ENCODE data around the gene EXOSC9.

Gene EXOSC9

GRCh38 chr4:121824950-121825349 lies 23.8 kb downstream of the EXOSC9 start:
- no peak for DNase-seq (ENCODE audit: low read depth)

DNA sequence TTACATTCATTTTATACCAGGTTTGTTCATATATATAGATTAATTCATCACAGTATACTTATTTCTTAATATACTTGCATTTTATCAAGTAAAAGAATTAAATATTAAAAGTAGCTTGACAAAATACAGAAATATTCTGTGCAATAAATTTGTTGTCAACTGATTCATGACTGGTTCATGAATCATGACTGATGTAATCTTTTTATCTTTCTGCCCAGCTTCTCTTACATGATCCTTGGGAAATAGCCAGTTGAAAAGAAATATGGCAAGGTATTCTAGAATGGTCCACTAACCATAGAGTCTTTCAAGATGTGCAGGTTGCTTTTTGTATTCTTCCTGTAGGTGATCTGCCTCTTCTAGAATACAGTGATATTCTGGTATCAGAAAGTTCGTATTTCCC lies 26.7 kb downstream of the EXOSC9 start:
- DNase-seq (ENCODE audit: low read depth) = no peak

- DNase-seq (ENCODE audit: low read depth) = no peak
These were observed 28.4 kb downstream of the EXOSC9 start for GRCh38 chr4:121829511-121829910.

DNA sequence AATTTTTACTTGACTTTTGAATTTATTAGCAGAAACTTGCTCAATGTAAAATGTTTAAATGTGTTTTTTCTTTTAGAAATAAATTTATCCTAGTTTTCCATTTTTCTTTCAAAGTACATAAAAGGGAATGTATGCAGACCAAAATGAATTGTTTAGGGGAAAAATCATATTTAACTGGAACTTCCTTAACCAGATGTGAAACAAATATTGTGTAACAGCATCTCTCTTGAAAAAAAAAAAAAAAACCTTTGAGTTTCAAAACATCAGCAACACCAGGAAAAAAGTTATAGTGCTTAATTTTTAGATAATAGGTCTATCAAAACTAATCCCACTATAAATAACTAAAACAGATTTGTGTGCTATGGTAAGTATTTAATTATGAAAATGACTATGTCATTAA lies 37.0 kb downstream of the EXOSC9 start:
- DNase-seq (ENCODE audit: low read depth) = no peak

GRCh38 chr4:121842862-121843261 lies 41.7 kb downstream of the EXOSC9 start:
- no peak for DNase-seq (ENCODE audit: low read depth)

DNA sequence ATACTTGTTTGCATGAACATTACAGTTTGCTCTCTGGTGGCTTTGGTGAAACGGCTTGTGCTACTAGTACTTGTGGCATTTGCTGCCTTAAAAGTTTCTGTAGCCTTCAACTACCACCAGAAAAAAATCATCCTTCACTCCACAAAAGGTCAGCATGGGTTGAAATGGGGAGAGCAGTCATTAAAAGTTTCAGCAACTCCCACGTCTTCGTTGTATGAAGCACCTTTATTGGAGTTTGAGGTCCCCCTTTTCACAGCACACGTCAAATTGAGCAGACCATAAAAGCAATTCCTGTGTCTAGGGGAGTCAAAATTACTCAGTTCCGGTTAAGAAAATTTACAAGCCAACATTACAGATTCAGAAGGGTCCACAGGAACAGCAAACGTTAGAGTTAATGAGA lies 45.5 kb downstream of the EXOSC9 start:
- no peak for DNase-seq (ENCODE audit: low read depth)

GRCh38 chr4:121851354-121851753 lies 50.2 kb downstream of the EXOSC9 start:
- no peak for DNase-seq (ENCODE audit: low read depth)

DNA sequence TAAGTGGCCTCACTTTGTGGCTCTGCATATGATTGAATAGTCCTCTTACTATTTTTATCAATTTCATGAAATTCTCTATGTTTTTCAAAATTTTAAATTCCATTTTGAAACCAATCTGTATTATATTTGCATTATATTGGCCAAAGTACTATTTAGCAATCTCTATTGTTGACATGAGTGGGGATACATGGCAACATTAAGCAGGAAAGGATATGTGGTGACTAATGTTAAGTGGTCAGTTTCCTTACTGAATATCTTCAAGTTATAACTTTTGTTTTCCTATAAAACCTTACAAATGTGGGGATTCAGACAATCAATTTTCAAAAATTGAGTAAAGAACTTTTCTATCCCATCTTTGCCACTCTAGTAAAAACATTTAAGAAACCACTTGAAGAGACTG lies 59.0 kb downstream of the EXOSC9 start:
- no peak for DNase-seq (ENCODE audit: low read depth)

GRCh38 chr4:121861426-121861825 lies 60.3 kb downstream of the EXOSC9 start:
- no peak for DNase-seq (ENCODE audit: low read depth)

DNA sequence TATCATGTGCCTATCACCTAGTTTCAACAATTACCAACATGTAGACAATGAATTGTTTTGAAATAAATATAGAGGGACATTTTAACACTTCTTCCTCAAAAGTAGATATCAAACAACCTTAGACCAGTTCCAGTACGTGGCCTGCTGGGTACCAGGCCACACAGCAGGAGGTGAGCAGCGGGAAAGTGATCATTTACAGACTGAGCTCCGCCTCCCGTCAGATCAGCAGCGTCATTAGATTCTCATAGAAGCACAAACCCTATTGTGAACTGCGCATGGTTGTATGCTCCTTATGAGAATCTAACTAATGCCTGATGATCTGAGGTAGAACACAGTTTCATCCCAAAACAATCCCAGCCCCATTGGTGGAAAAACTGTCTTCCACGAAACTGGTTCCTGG lies 62.7 kb downstream of the EXOSC9 start:
- DNase-seq (ENCODE audit: low read depth) = no peak

Data from stimulated activated CD8-positive, alpha-beta memory T cell treated with anti-CD3 and anti-CD28 coated beads, Interleukin-12 subunit alpha, Interleukin-12 subunit beta, amount 100 ng/mL, for 4 hours (primary cell).